Breast epithelium (tissue), 3 donors: ENCODE data around the gene CAND1.

Experiments
- CTCF ChIP-seq, 3 donors: fragments of 450-650 bp; IDR thresholded peaks; one replicate each; pipeline ENCODE4 v1.5.1; 2016 to 2017; ENCODE audit warnings: antibody characterized with exemption in 3 of 3, mild to moderate bottlenecking in 3 of 3, moderate library complexity in 3 of 3
- POLR2A ChIP-seq: fragments of 450-650 bp; IDR thresholded peaks from one replicate; pipeline ENCODE4 v1.6.1; 2016; ENCODE audit warnings: antibody characterized with exemption, mild to moderate bottlenecking, moderate library complexity
- POLR2AphosphoS5 ChIP-seq, 3 donors: sonication (generic); formaldehyde crosslinking; IDR thresholded peaks; one replicate each; pipeline ENCODE4 v1.6.1; 2017; ENCODE audit warnings: antibody characterized with exemption in 3 of 3

- TF ChIP-seq CTCF (IDR thresholded peaks at IDR 0.05) = no peak
- no peak for TF ChIP-seq POLR2A
- no peak for TF ChIP-seq POLR2AphosphoS5 (IDR thresholded peaks at IDR 0.05)
Measured at GRCh38 chr12:67268335-67268895, 743 bp upstream of the CAND1 start.
